Astrocyte of the spinal cord (primary cell): ENCODE measurements around the gene FOXN4.

ENCODE experiments used
- DNase-seq: peaks from one replicate; pipeline ENCODE4 v3.0.0; 2011; ENCODE audit warnings: low read depth, low spot score
- H3K4me3 ChIP-seq: 2 replicates; pipeline ENCODE4 v1.5.1; 2011; ENCODE audit warnings: low read depth, mild to moderate bottlenecking, low read length, moderate library complexity
- in situ Hi-C: cut with HindIII; loops from 2 replicates; pipeline ENCODE4 v1.10.0; 2017; ENCODE audit warnings: low sequenced_read_pairs
- TF ChIP-seq, protein P1 (sequence below): IDR thresholded peaks from 2 replicates; pipeline ENCODE4 v1.5.1; 2012; ENCODE audit warnings: low read depth, mild to moderate bottlenecking, low read length, inconsistent platforms

FOXN4 gene

DNA sequence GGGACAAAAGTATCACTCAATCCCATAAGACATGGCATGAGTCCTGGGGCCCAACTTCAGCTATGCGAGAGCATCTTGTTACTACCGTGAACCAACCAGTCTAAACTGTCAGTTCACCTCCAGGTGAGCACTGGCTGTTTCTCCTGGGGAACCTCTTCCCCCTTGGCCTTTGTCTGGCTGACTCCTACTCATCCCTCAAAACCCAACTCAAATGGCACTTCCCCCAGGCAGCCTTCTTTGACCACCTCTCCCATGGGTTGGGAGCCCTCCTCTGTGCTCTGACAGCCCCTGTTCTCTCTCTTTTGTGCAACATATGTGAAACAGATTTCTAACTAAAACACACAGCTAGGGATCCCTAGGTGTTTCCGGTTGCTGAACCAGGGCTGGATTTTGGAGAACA lies 37.7 kb downstream of the FOXN4 start:
- TF ChIP-seq, protein P1, sequence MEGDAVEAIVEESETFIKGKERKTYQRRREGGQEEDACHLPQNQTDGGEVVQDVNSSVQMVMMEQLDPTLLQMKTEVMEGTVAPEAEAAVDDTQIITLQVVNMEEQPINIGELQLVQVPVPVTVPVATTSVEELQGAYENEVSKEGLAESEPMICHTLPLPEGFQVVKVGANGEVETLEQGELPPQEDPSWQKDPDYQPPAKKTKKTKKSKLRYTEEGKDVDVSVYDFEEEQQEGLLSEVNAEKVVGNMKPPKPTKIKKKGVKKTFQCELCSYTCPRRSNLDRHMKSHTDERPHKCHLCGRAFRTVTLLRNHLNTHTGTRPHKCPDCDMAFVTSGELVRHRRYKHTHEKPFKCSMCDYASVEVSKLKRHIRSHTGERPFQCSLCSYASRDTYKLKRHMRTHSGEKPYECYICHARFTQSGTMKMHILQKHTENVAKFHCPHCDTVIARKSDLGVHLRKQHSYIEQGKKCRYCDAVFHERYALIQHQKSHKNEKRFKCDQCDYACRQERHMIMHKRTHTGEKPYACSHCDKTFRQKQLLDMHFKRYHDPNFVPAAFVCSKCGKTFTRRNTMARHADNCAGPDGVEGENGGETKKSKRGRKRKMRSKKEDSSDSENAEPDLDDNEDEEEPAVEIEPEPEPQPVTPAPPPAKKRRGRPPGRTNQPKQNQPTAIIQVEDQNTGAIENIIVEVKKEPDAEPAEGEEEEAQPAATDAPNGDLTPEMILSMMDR: no peak
- H3K4me3 ChIP-seq: no peak overlapping the region
- DNase-seq: no peak
- in situ Hi-C loops: no loop called here

DNA sequence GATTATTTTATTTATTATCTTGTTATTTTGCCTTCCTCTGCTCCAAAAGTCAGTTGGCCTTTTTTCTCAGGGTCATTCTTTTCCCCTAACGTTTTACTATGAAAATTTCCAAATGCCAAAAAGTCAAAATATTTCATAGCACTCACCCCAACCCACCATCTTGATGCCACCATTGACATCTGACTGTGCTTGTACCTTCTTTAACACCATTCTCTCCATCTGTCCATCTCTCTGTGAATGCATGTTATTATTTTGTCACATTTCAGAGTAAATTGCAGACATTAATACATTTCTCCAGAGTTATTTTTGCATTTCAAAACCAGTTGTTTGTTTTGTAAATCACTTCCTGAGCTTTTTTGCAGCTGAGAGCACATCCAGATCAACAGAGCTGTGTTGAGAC lies 38.6 kb downstream of the FOXN4 start:
- in situ Hi-C loops: no loop called here
- TF ChIP-seq, protein P1: no peak
- H3K4me3 ChIP-seq: no peak overlapping the region
- no peak for DNase-seq

DNA sequence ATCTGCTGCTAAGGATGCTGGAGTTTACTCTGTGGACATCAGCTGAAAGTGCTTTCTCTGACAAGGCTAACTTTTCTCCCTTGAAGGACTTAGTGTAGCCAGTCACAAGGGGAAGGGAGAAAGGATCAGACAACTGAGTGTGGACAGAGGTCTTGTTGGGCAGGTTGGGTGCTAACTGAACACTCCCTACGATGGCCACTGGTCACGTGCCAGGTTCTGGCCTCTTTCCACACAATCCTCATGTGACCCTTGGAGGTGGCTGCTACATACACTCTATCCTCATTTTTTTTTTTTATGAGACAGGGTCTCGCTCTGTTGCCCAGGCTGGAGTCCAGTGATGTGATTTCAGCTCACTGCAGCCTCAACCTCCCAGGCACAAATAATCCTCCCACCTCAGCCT lies 39.7 kb downstream of the FOXN4 start:
- DNase-seq: no peak
- no peak overlapping the region for H3K4me3 ChIP-seq
- in situ Hi-C loops: no loop called here
- TF ChIP-seq, protein P1: no peak

DNA sequence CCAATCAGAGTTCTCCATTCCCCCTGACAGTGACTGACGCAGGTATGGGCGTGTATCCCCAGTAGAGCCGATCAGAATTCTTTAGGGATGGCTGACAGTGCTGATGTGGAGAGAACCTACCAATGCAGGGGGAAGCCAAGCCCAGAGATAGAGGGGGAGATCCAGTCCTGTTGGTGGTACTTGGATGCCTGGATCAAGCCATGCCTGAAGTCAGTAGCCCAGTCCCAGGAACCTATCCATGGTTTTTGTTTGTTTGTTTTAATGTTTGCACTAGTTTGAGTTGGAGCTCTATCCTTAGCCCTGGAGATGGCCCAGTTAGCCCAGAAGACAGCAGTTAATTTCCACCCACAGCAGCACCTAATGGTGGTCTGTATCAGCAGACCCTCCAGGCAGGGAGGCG lies 40.2 kb downstream of the FOXN4 start:
- in situ Hi-C loops: no loop called here
- H3K4me3 ChIP-seq: no peak overlapping the region

DNA sequence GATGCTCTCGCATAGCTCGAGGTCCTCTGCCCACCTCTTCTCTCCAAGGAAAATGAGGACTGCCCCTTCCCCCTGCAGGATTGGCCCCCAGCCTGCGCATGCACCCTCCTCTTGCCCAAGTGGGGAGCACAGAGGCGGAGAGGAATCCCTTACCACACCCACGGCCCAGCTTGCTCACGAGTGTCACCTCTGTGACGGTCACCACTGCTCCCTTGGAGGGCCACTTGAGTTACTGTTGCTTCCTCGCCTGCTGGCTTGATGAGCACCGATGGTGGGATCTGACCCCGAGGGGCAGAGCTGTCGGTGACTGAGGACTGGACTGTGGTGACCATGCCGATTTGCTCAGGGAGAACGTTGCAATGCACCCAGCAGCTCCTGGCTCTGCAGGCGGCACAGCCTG lies 41.7 kb downstream of the FOXN4 start:
- DNase-seq: no peak
- in situ Hi-C loops: no loop called here
- H3K4me3 ChIP-seq: no peak overlapping the region
- TF ChIP-seq, protein P1: no peak

More for the DNA sequence above, 40.2 kb downstream of the FOXN4 start:
- no peak for DNase-seq
- TF ChIP-seq, protein P1: no peak

DNA sequence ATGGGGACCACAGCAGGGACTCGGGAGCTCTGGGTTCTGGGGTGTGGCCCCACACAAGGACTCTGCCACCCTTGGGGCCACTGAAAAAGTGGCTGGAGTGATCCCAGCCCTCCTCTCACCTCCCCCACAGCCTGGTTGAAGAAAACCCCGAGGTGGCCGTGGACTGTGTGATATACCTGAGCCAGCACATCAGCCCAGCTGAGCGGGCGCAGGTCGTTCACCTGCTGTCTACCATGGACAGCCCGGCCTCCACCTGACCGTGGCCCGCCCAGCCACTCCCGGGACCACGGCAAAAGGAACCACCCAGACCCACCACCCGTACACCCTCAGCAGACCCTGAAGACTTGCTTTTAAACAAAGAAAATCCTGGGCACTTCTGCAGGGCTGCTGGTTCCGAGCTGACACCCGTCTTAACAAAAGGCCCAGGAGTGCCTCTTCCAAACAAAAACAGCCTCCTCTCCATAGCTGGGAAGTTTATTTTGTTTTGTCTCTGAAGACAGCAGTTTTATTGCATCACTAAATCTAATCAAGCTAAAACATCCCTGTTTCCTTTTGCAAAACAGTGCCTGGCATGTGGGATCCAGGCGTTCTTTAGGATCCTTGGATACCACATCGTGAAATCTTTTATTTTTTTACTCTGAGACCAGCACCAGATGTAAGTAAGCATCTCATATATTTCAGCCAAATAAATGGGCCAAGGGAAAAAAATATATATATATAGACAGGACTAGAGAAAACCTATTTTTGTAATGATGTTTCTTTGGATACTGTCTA lies 42.8 kb downstream of the FOXN4 start:
- H3K4me3 ChIP-seq: no peak overlapping the region
- in situ Hi-C loops: no loop called here
- no peak for DNase-seq
- TF ChIP-seq, protein P1: no peak
